Activated naive CD8-positive, alpha-beta T cell treated with anti-CD3 and anti-CD28 coated beads for 36 hours (primary cell): ENCODE measurements around the gene TWNK. TPM values are rescaled to one million over a fixed set of nuclear protein-coding genes. Genes with fewer than 3 reads are reported as not detected.

Experiments used
- DNase-seq: peaks from one replicate; pipeline ENCODE4 v3.0.0; 2021
- H3K27ac Mint-ChIP-seq: one replicate; pipeline ENCODE4 v1.8.0; 2022; ENCODE audit warnings: mild to moderate bottlenecking, moderate library complexity, mixed read lengths
- H3K27me3 Mint-ChIP-seq: one replicate; pipeline ENCODE4 v1.8.0; 2022; ENCODE audit warnings: mild to moderate bottlenecking, mixed read lengths
- H3K36me3 Mint-ChIP-seq: one replicate; pipeline ENCODE4 v1.8.0; 2021; ENCODE audit warnings: mild to moderate bottlenecking, mixed read lengths
- H3K4me1 Mint-ChIP-seq: one replicate; pipeline ENCODE4 v1.8.0; 2021; ENCODE audit warnings: mixed read lengths
- H3K4me3 Mint-ChIP-seq: one replicate; pipeline ENCODE4 v1.8.0; 2022; ENCODE audit warnings: mild to moderate bottlenecking, moderate library complexity, mixed read lengths
- H3K9me3 Mint-ChIP-seq: one replicate; pipeline ENCODE4 v1.8.0; 2022; ENCODE audit warnings: mixed read lengths
- total RNA-seq, 2 experiments: library from RNA; stranded (reverse); gene quantifications; one replicate each; pipeline ENCODE4 v1.2.3, GENCODE V29; 2021

TWNK gene
- total RNA-seq, 2 experiments from 2014 or later: 40.6 to 41.9 TPM

DNA sequence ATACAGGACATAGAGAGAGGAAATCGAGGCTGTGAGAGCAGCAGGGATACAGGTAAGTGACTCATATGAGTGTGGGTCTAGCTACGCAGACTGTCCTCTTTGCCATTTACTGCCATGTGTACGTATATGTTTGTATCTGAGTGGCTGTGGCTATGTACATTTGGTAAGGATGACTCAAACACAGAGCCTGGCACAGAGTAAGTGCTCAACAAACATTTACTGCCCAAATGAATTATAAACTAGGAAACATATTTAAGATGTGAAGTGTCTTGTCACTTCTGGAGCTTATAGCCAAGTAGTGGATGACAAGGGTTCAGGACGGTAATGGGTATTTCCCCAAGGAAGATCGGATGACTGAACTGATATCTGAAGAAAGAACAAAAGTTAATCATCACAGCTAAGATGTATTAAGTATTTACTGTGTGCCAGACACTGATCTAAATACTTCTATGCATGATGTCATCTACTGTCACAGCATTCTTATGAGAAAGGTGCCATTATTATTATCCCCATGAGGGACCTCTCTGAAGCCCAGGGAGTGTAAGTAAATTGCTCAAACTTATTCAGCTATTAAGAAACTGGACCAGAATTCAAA is 6.1 kb upstream of the TWNK start:
- H3K27me3 Mint-ChIP-seq: no peaks in the 10 kb centered on the region
- peaks cover 5% of the 10 kb centered on the region for H3K4me1 Mint-ChIP-seq
- no peaks in the 10 kb centered on the region for H3K36me3 Mint-ChIP-seq
- no peaks in the 10 kb centered on the region for H3K9me3 Mint-ChIP-seq
- H3K27ac Mint-ChIP-seq: no peak overlapping the region
- no peak overlapping the region for H3K4me3 Mint-ChIP-seq
- DNase-seq: no peak

DNA sequence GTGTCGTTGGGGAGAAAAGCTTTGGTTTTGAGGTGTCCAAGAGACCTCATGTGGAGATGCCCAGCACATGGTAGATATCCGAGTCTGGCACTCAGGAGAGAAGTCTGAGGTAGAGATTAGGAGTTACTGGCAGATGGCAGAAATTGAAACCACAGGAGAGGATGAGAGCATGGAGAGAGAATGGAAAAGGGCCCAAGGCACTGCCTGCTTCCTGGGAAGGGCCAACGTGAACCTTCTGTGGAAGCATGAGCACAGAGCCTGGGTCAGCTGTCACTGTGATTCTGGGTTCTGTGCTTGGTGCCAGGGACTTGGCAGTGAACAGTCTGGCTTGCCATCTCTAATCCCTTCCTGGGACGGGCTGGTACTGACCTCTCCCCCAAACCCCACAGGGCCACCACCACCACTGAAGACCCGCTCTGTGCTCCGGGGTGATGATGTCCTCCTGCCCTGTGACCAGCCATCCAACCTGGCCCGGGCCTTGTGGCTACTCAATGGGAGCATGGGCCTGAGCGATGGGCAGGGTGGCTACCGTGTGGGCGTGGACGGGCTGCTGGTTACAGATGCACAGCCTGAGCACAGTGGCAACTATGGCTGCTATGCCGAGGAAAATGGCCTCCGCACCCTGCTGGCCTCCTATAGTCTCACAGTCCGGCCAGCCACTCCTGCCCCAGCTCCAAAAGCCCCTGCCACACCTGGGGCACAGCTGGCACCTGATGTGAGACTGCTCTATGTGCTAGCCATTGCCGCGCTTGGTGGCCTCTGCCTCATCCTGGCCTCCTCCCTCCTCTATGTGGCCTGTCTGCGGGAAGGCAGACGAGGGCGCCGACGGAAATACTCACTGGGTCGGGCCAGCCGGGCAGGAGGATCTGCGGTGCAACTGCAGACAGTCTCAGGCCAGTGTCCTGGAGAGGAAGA is 4.2 kb upstream of the TWNK start:
- Mint-ChIP-seq H3K36me3 (peaks cover 11% of the 10 kb centered on the region), H3K9me3 (no peaks in the 10 kb centered on the region), H3K27ac (no peak overlapping the region), H3K4me1 (peaks cover 7% of the 10 kb centered on the region), H3K4me3 (no peak overlapping the region), H3K27me3 (no peaks in the 10 kb centered on the region)
- DNase-seq: no peak

DNA sequence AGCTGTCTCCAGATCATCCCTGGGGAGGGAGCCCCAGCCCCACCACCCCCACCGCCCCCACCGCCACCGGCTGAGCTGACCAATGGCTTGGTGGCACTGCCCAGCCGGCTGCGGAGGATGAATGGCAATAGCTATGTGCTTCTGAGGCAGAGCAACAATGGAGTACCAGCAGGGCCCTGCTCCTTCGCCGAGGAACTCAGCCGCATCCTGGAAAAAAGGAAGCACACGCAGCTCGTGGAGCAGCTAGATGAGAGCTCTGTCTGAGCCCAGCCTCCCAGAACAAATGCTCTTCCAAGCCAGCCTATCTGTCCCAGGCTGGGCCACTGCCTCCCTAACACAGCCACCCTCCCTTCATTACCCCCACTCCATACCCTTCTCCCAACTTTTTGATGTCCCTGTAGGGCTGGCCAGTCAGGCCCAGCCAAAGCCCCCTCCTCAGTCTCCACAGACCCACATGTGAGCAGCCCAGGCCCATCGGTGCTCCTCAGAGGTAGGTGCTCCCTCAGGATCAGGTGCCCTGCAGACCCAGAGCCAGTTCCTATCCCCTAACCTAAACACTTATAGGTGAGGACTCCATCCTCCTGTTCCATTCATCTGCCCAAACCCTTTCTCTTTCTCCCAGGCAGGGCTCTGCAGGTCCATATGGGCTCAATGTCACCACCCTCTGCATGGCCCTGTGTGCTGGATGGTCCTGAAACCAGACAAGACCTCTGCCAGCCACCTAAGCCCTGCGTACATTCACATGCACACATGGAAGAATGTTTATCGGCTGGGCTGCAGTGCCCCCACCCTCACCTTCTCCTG is 3.3 kb upstream of the TWNK start:
- Mint-ChIP-seq H3K4me3 (no peak overlapping the region), H3K27me3 (no peaks in the 10 kb centered on the region), H3K27ac (no peak overlapping the region), H3K36me3 (peaks cover 18% of the 10 kb centered on the region), H3K9me3 (no peaks in the 10 kb centered on the region), H3K4me1 (peaks cover 7% of the 10 kb centered on the region)
- no peak for DNase-seq

DNA sequence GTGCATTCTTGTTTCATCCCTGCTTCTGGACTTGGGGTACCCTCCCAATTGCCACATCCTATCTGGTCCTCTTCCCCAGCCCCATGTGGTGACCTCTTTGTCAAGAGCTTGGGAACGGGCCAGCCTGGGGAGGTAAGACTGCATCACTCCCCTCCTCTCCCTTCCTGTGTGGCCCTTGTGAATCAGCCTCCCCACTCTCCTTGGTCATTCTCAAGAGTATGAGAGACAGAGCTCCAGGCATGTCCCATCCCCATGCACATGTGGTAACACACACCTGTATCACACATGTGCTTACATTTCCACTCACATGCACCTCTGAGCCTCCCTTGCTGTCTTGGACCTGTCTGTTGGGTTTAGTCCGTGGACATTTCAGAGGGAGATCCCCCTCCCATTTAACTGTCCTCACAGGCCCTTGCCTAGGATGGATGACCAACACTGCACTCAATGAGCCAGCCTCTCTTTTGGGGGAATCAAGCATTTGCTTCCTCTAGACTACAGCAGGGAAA is 2.6 kb upstream of the TWNK start:
- H3K27me3 Mint-ChIP-seq: no peaks in the 10 kb centered on the region
- no peak overlapping the region for H3K4me3 Mint-ChIP-seq
- H3K36me3 Mint-ChIP-seq: peaks cover 24% of the 10 kb centered on the region
- DNase-seq: no peak
- no peak overlapping the region for H3K27ac Mint-ChIP-seq
- H3K9me3 Mint-ChIP-seq: no peaks in the 10 kb centered on the region
- peaks cover 14% of the 10 kb centered on the region for H3K4me1 Mint-ChIP-seq

DNA sequence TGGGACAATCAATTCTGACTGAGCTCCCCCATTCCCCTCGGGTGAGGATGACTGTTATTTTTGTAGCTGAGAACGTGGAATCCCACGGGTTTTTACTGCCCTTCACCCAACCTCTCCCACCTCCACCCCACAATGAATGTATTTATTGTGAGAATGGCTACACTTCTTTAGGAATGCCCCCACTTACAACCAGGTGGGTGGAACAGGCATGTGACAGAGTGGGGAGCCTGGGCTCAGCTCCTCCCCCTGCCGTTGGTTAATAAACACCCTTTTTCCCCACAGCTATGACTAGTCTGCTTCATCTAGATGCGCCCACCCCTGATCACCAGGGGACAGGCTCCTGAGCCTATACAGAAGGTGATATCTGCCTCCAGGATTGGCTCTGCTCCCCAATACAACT is 2.0 kb upstream of the TWNK start:
- Mint-ChIP-seq H3K4me1 (peaks cover 17% of the 10 kb centered on the region), H3K27me3 (no peaks in the 10 kb centered on the region), H3K36me3 (peaks cover 26% of the 10 kb centered on the region), H3K27ac (no peak overlapping the region), H3K4me3 (peak overlapping the region; percentile 5), H3K9me3 (no peaks in the 10 kb centered on the region)
- DNase-seq: no peak

DNA sequence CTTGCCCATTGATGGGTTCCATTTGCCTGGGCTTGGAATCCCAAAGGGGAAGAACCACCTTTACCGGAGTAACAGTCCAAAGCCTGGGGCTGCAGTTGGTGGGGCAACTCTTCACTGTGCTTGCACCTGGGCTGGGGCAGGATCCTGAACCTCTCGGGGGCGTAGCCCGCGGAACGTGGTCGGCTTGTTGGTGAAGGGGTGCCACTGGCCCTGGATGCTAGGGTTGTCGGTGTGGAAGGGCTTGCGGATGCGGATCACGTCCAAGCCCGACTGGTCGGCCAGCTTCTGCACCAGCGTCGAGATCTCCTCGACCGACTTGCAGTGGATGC is 756 bp upstream of the TWNK start:
- no peak for DNase-seq
- peaks cover 22% of the 10 kb centered on the region for H3K4me1 Mint-ChIP-seq
- H3K36me3 Mint-ChIP-seq: peaks cover 36% of the 10 kb centered on the region
- H3K9me3 Mint-ChIP-seq: no peaks in the 10 kb centered on the region
- no peaks in the 10 kb centered on the region for H3K27me3 Mint-ChIP-seq
- H3K4me3 Mint-ChIP-seq: peak overlapping the region; percentile 97
- no peak overlapping the region for H3K27ac Mint-ChIP-seq

DNA sequence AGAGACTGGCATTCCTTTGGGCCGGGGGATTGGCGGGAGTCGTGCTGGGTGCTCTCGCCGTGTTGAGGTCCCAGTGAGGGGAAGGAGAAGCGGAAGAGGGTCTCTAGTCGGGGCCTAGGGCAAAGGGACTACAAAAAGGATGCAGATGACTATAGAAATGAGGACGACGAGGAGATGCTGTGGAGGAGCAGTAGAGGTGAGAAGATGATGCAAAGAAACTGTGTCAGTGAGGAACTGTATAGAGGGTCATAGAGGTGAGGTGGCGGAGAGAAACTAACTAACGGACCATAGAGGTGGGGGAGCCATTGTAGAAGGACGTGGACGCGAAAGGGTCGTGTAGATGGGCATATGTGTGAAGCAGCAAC is 324 bp downstream of the TWNK start:
- Mint-ChIP-seq H3K27me3 (no peaks in the 10 kb centered on the region), H3K4me1 (peaks cover 22% of the 10 kb centered on the region), H3K27ac (peak overlapping the region; percentile 91), H3K4me3 (peak overlapping the region; percentile 97), H3K36me3 (peaks cover 36% of the 10 kb centered on the region), H3K9me3 (no peaks in the 10 kb centered on the region)
- no peak for DNase-seq

DNA sequence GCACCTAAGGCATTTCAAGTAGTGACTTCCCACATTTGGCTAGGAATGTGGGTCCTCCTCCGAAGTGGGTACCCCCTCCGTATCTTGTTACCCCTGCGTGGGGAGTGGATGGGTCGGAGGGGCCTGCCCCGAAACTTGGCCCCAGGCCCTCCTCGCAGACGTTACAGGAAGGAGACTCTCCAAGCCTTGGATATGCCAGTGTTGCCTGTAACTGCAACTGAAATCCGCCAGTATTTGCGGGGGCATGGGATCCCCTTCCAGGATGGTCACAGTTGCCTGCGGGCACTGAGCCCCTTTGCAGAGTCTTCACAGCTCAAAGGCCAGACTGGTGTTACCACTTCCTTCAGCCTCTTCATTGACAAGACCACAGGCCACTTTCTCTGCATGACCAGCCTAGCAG is 823 bp downstream of the TWNK start:
- Mint-ChIP-seq H3K4me3 (peak overlapping the region; percentile 97), H3K36me3 (peaks cover 39% of the 10 kb centered on the region), H3K27me3 (no peaks in the 10 kb centered on the region), H3K9me3 (no peaks in the 10 kb centered on the region), H3K4me1 (peaks cover 22% of the 10 kb centered on the region), H3K27ac (no peak overlapping the region)
- DNase-seq: no peak

DNA sequence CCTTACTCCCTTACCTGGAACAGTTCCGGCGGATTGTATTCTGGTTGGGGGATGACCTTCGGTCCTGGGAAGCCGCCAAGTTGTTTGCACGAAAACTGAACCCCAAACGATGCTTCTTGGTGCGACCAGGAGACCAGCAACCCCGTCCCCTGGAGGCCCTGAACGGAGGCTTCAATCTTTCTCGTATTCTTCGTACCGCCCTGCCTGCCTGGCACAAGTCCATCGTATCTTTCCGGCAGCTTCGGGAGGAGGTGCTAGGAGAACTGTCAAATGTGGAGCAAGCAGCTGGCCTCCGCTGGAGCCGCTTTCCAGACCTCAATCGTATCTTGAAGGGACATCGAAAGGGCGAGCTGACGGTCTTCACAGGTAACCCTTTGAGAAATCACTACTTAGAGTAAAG is 1.7 kb downstream of the TWNK start:
- no peak for DNase-seq
- peaks cover 42% of the 10 kb centered on the region for H3K36me3 Mint-ChIP-seq
- H3K27me3 Mint-ChIP-seq: no peaks in the 10 kb centered on the region
- H3K4me3 Mint-ChIP-seq: peak overlapping the region; percentile 65
- H3K9me3 Mint-ChIP-seq: no peaks in the 10 kb centered on the region
- peaks cover 22% of the 10 kb centered on the region for H3K4me1 Mint-ChIP-seq
- H3K27ac Mint-ChIP-seq: no peak overlapping the region

DNA sequence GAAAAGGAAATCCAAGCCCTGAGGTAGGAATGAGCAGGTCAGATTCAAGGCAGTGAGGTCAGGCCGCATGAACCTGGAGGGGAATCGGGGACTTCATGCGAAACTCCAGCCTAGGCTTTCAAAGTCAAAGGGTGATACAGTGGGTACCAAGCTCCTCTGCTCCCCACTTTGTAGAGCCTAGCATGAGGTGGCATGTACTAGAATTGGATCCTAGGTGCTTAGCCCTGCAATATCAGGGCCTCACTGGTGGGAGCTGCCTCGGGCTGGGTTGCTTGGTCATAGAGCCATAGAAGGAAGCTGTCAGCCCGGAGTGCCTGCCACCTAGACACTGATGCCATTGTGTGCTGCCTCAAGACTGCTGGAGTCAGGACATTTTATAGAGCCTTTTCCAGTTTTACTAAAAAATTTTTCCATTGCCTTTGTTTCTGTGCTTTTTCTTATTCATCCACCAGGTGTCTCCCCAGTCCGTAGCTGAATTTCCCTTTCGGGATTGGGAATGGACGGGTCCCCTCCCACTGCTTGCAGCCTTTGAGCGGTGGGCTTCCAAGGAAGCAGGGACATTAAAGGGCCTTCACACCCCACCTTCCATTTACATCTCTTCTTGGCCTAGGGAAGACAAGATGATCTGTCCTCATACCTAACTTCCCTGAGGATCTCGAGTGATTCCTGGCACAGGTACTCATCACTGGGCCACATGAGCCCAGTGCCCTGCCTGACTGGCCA is 6.8 kb downstream of the TWNK start:
- no peak overlapping the region for H3K4me3 Mint-ChIP-seq
- DNase-seq: no peak
- H3K36me3 Mint-ChIP-seq: peaks cover 31% of the 10 kb centered on the region
- H3K4me1 Mint-ChIP-seq: peaks cover 30% of the 10 kb centered on the region
- H3K27ac Mint-ChIP-seq: peak overlapping the region; percentile 45
- H3K9me3 Mint-ChIP-seq: no peaks in the 10 kb centered on the region
- no peaks in the 10 kb centered on the region for H3K27me3 Mint-ChIP-seq

DNA sequence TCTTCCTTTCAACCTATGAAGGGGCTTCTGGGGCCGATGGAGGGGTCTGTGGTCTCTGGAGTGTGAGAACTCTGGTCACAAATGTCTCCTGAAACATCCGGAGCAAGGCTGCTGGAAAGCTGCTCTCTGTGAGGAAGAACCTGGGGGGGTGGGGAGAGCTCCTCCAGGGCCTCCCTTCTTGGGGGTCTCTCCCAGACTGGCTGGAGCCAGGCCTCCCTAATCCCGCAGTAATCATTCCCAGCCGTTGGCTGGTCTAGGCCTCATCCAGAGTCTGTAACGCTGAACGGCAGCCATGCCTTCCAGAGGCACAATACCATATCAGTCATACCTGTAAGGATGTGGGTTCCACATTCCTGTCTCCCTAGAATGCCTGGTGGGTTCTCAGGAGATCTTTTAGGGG is 7.8 kb downstream of the TWNK start:
- Mint-ChIP-seq H3K9me3 (no peaks in the 10 kb centered on the region), H3K27ac (no peak overlapping the region), H3K4me1 (peaks cover 22% of the 10 kb centered on the region), H3K36me3 (peaks cover 25% of the 10 kb centered on the region), H3K4me3 (no peak overlapping the region), H3K27me3 (no peaks in the 10 kb centered on the region)
- no peak for DNase-seq

DNA sequence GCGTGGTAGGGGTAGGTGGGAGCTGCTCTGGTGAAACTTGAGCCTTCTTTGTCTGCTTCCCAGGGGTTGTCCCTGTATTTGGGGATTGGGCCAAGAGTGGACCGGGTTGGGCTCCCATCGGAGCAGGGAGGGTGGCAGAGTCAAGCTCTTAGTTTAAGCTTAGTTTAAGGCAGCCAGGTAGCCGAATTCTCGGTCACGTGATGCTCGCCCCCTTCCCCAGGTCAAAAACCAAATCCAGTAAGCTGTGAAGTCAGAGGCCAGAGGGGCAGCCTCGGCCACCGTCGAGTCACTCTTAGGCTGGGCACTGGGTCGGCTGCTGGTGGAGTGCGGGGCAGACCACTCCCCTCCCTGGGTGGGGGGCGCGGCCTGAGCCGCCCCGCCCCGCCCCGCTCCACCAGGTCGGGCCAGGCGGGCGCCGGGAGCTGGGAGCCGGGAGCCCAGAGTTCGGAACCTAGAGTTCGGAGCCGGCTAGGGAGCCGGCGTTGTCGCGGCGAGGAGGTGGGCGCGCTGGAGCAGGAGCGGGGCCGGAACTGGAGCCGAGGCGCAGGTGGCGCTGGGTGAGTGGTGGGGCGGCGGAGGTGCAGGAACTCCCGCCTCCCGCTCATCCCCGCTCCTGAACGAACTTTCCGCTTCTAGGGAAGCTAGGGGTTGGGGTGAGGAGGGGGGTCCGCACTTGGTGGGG is 9.5 kb downstream of the TWNK start:
- Mint-ChIP-seq H3K27ac (peak overlapping the region; percentile 86), H3K36me3 (peaks cover 14% of the 10 kb centered on the region), H3K9me3 (no peaks in the 10 kb centered on the region)

DNA sequence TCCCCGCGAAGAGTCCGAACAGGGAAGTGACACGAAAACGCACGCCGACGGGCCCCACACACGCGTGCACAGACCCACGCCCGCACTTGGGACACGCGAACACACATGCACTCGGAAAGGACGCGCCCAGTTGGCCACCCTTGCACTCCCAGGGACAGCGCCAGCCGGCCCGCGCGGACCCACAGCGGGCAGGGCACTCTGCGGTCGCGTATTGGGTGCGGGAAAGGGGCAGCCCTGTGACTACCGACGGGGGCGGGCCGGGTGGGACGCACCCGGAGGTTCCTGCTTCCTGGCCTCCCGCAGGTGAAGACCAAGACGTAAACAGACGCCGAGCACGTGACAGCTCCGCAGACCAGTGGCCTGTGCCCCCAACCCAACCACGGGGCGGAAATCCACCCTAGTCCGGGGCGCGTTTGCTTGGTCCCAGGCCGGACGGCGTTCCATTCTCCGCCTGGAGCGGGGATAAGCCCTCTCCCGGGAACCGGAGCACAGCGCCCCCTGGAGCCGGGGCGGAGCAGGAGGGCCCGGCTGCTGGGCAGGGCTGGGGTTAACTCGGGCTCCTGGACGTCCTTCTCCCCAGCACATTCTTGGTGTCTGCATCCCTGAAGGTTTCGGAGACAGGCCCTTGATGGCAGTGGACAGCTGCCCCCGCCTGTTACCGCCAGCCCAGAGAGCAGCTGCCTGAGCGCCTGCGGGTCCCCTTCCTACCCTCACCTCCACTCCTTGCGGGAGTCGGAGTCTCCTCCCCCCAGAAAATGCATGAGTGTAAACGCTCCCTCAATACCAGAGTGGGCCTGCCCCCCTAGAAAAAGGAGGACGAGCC is 10.2 kb downstream of the TWNK start:
- peak overlapping the region; percentile 87 for H3K27ac Mint-ChIP-seq
- peak overlapping the region; percentile 82 for H3K4me3 Mint-ChIP-seq
- H3K27me3 Mint-ChIP-seq: no peaks in the 10 kb centered on the region
- H3K9me3 Mint-ChIP-seq: no peaks in the 10 kb centered on the region
- peak; percentile 78 for DNase-seq
- H3K4me1 Mint-ChIP-seq: peaks cover 18% of the 10 kb centered on the region
- H3K36me3 Mint-ChIP-seq: peaks cover 14% of the 10 kb centered on the region

More for the DNA sequence above, 9.5 kb downstream of the TWNK start:
- Mint-ChIP-seq H3K4me1 (peaks cover 18% of the 10 kb centered on the region), H3K27me3 (no peaks in the 10 kb centered on the region), H3K4me3 (peak overlapping the region; percentile 82)
- peak; percentile 55 for DNase-seq
